Measurements from ENCODE around the gene ABCC1.

- TF ChIP-seq CTCF (IDR thresholded peaks at IDR 0.05; ENCODE audit: low read length): no peak
- TF ChIP-seq EZH2 (IDR thresholded peaks at IDR 0.05; ENCODE audit: borderline replicate concordance, low read length): no peak
Observed at GRCh38 chr16:16045296-16045695, 95.9 kb downstream of the ABCC1 start.
